Measurements from ENCODE around the gene CDH23.

CDH23 gene

DNA sequence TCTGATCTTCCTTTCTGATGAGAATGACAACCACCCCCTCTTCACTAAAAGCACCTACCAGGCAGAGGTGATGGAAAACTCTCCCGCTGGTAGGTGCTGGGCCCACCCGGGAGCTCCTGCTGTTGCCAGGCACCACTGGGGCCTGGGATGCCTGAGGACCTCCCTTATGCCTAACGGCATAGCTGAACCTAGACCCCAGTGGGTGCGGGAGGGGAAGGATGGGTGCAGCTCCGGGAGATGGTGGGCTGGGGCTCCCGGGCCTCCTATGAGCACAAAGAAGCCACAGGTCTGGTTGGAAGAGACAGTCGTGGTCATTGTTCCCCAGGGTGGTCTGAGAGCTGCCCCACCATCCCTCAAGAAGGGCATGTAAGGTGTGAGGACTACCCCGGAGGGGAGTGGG lies 392.2 kb downstream of the CDH23 start:
- DNase-seq: no peak

- DNase-seq: no peak
Observed at GRCh38 chr10:71789871-71790270, 393.2 kb downstream of the CDH23 start.

- no peak for DNase-seq
Observed at GRCh38 chr10:71790749-71791440, 394.2 kb downstream of the CDH23 start.

GRCh38 chr10:71795248-71795647 lies 398.5 kb downstream of the CDH23 start:
- no peak for DNase-seq

DNA sequence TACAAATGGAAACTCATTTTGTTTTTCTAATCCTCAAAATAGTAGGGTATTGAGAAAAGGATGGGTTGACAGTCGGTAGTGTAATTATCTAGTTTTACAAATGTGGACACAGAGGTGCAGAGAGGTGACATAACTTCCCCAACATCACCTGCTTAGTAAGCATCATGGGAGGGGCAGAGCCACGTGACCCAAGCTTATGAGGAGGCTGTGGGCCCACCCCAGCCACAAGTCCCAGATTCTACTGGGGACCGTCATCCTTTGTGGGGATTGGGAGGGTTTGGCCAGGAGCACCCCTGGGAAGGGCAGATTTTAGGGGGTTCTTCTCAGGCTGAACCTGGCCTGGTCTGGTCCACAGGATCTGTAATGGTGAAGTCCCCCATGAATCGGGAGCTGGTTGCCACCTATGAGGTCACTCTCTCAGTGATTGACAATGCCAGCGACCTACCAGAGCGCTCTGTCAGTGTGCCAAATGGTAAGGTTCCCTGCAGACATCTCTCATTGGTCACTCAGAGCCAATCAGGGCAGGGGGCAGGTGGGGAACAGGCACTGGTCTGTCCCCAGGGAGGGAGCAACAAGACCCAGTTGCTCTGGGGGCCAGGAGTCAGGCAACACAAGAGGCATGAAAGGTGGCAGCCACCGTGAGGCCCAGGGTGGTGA lies 400.2 kb downstream of the CDH23 start:
- no peak for DNase-seq

- DNase-seq: peak in 1 of 2 donors; percentile 27
Observed at GRCh38 chr10:71797533-71798307, 401.0 kb downstream of the CDH23 start.

- no peak for DNase-seq
Observed at GRCh38 chr10:71798308-71798624, 401.5 kb downstream of the CDH23 start.

GRCh38 chr10:71799112-71799511 lies 402.4 kb downstream of the CDH23 start:
- no peak for DNase-seq

GRCh38 chr10:71799608-71800453 lies 403.1 kb downstream of the CDH23 start:
- no peak for DNase-seq

- DNase-seq: no peak
Observed at GRCh38 chr10:71801361-71801760, 404.6 kb downstream of the CDH23 start.

- DNase-seq: no peak
Observed at GRCh38 chr10:71802235-71802634, 405.5 kb downstream of the CDH23 start.

DNA sequence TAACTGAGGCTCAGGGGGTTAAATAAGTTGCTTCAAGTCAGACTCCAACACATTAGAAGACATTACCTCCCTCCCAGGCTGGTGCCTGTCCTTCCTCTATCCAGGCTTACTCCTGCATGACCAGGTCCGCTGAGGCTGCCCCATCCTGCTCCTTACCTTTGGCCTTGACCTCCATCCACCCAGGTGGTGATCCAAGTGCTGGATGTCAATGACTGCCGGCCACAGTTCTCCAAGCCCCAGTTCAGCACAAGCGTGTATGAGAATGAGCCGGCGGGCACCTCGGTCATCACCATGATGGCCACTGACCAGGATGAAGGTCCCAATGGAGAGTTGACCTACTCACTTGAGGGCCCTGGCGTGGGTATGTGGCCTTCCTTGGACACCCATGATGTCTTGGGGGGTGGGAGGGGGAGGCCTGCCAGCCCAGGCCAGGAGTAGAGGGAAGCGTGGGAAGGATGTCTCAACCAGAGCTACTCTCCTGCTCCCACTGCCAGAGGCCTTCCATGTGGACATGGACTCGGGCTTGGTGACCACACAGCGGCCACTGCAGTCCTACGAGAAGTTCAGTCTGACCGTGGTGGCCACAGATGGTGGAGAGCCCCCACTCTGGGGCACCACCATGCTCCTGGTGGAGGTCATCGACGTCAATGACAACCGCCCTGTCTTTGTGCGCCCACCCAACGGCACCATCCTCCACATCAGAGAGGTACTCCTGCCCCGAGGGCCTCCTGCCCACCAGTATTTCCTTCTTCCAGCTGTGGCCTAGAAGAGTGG lies 406.2 kb downstream of the CDH23 start:
- no peak for DNase-seq

- DNase-seq: no peak
Observed at GRCh38 chr10:71804077-71804476, 407.4 kb downstream of the CDH23 start.

GRCh38 chr10:71805776-71806703 lies 409.3 kb downstream of the CDH23 start:
- DNase-seq: peak; percentile 11 to 57

DNA sequence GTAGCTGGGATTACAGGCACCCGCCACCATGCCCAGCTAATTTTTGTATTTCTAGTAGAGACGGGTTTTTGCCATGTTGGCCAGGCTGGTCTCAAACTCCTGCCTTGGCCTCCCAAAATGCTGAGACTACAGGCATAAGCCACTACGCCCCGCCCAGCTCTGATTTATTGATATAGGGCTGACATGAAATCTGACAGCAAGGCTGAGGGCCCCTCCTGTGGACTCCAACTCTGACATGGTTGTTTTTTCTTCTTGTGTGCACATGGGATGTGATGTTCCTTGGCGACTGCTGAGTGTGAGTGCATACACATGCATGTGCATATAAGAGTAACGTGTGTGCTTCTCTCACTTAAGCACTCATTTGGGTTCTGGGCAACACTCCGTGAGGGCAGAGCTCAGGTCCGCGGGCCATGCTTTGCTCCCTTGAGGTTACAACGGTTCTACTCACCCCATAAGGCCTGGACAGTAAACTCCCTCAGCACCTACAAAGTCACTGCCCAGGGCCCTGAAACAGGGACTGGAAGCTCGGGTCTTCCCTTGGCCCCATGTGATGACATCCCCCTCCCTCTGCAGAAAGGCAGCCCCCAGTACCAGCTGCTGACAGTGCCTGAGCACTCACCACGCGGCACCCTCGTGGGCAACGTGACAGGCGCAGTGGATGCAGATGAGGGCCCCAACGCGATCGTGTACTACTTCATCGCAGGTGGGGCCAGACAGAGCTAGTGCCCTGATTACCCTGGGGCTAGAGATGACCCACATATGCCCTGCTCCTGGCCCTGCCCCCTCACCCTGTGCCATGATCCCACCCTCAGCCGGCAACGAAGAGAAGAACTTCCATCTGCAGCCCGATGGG lies 410.2 kb downstream of the CDH23 start:
- DNase-seq: no peak

DNA sequence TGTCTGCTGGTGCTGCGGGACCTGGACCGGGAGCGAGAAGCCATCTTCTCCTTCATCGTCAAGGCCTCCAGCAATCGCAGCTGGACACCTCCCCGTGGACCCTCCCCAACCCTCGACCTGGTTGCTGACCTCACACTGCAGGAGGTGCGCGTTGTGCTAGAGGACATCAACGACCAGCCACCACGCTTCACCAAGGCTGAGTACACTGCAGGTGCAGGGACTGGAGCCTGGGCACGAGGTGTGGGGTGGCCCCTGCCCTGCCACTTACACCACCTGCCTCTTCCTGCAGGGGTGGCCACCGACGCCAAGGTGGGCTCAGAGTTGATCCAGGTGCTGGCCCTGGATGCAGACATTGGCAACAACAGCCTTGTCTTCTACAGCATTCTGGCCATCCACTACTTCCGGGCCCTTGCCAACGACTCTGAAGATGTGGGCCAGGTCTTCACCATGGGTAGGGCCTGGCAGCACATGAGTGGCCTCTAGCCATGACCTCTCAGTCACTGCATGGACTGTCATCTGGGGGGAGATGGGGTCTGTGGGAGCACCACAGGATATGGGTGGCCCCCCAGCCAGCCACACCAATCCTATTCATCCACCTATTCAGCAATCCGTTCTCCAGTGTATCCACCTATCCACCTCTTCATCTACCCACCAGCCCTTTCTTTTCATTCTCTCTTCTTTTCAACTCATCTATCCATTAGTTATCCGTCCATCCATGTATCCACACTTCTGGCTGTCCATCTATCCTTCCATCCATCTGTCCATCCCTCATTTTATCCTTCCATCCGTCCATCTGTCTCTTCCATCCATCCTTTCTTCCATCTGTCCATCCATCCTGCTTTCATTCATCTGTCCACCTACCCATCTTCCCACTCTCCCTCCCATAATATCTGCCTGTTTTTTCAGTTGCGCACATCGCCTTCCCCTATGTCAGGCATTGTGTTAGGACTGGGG lies 411.1 kb downstream of the CDH23 start:
- DNase-seq: no peak

DNA sequence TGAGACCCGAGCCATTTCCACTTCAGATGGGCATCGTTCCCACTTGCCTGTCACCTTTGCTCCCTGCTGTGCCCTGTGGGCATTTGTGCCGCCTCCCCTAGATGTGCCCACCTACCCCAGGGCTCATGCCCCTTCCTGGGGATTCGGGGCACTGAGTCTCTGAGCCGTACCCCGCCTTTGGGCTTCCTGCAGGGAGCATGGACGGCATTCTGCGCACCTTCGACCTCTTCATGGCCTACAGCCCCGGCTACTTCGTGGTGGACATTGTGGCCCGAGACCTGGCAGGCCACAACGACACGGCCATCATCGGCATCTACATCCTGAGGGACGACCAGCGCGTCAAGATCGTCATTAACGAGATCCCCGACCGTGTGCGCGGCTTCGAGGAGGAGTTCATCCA lies 412.9 kb downstream of the CDH23 start:
- DNase-seq: no peak

- no peak for DNase-seq
Observed at GRCh38 chr10:71810048-71810750, 413.5 kb downstream of the CDH23 start.

Data from CD4-positive, alpha-beta T cell treated with Interleukin-1 beta for 1 hour (primary cell).